Progenitor cell of endocrine pancreas (in vitro differentiated cells): Measurements from ENCODE around the gene KCNH1. TPM values are rescaled to one million over a fixed set of nuclear protein-coding genes. Genes with fewer than 3 reads are reported as not detected.

Experiments
- DNase-seq: peaks from one replicate; pipeline ENCODE4 v3.0.0; 2021; ENCODE audit warnings: low spot score; ENCODE audit not compliant: unreplicated experiment
- H3K27ac Mint-ChIP-seq: 2 replicates; pipeline ENCODE4 v1.8.0; 2021; ENCODE audit warnings: mild to moderate bottlenecking, moderate library complexity, mixed read lengths
- H3K27me3 Mint-ChIP-seq: 2 replicates; pipeline ENCODE4 v1.8.0; 2021; ENCODE audit warnings: mixed read lengths
- H3K36me3 Mint-ChIP-seq: 2 replicates; pipeline ENCODE4 v1.8.0; 2022; ENCODE audit warnings: mixed read lengths; ENCODE audit not compliant: insufficient read depth
- H3K4me1 Mint-ChIP-seq: 2 replicates; pipeline ENCODE4 v1.8.0; 2021; ENCODE audit warnings: low read depth, mixed read lengths
- H3K4me3 Mint-ChIP-seq: 2 replicates; pipeline ENCODE4 v1.8.0; 2021; ENCODE audit warnings: low read depth, mild to moderate bottlenecking, moderate library complexity, mixed read lengths
- H3K9me3 Mint-ChIP-seq: 2 replicates; pipeline ENCODE4 v1.8.0; 2021; ENCODE audit warnings: low read depth, mixed read lengths
- total RNA-seq: library from RNA; stranded (reverse); gene quantifications from 2 replicates; pipeline ENCODE4 v1.2.1, GENCODE V29; 2021
- TF ChIP-seq, protein P1 (sequence below): fragments of 200-600 bp; sonication (generic); IDR thresholded peaks from one replicate; pipeline ENCODE4 v1.5.0; 2021; ENCODE audit warnings: antibody characterized with exemption, mild to moderate bottlenecking; ENCODE audit not compliant: unreplicated experiment

Gene KCNH1
- total RNA-seq, 1 donor from 2014 or later: 0.38 TPM

DNA sequence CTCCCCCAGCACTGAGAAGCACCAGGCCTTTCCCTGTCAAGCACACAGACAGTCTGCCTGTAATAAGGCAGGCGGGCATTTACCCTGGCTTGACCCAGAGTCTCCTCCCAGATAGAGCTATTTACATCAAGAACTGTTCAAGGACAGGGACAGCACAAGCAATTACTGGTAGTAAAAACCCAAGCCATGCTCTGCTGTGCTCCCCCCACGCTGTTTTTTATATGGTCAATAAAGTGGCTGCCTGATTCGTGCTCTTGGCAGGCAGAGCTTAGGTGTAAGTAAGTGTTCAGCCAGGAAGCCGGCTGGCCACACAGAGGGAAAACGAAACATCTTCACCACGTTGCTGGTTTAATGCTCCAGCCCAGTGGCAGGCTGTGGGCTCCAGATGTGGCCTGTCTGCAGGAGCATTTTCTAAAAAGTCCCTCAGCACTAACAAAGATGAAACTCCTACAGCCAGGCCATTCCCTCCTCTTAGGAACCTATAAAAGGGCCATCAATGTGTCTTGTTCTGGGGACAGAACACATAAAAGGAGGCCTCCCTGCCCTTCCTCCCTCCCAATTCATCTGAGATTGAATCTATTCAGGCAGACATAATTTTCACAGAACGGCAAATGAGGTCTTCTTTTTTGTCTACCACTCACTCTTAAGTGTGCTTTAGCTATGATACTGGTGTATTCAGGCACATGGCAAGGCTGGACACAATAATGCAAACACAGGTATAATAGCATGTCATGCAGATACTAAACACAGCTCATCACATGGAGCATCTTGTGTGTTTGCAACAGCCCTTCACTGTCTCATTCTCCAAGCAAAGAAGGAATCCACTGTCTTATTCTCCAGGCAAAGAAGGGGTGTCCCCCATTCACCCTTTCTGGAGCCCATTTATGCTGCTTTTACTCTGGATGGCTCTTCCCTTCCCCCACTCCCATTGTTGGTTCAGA, 426.4 kb downstream of the KCNH1 start:
- H3K27me3 Mint-ChIP-seq: no peaks in the 10 kb centered on the region
- TF ChIP-seq, protein P1, sequence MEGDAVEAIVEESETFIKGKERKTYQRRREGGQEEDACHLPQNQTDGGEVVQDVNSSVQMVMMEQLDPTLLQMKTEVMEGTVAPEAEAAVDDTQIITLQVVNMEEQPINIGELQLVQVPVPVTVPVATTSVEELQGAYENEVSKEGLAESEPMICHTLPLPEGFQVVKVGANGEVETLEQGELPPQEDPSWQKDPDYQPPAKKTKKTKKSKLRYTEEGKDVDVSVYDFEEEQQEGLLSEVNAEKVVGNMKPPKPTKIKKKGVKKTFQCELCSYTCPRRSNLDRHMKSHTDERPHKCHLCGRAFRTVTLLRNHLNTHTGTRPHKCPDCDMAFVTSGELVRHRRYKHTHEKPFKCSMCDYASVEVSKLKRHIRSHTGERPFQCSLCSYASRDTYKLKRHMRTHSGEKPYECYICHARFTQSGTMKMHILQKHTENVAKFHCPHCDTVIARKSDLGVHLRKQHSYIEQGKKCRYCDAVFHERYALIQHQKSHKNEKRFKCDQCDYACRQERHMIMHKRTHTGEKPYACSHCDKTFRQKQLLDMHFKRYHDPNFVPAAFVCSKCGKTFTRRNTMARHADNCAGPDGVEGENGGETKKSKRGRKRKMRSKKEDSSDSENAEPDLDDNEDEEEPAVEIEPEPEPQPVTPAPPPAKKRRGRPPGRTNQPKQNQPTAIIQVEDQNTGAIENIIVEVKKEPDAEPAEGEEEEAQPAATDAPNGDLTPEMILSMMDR: no peak
- no peak overlapping the region for H3K27ac Mint-ChIP-seq
- H3K36me3 Mint-ChIP-seq: no peaks in the 10 kb centered on the region
- no peaks in the 10 kb centered on the region for H3K9me3 Mint-ChIP-seq
- H3K4me3 Mint-ChIP-seq: no peak overlapping the region
- DNase-seq: no peak
- H3K4me1 Mint-ChIP-seq: no peaks in the 10 kb centered on the region

DNA sequence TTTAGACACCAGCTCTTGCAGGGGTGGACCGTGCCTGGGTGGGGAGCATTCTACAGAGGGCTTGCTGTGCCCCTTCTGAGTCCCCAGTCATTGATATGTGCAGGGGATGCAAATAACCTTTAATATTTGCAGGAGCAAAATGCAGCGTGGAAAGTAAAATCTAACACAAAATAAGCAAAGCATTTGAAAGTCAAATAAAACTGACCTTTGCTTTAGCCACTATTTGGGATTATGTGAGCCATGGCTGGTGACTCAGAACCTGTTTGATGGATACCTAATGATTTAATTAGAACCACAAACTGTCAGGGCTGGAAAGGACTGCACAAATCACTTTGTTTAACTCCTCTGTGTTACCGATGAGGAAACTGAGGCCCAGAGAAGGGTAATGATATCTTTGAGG, 427.7 kb downstream of the KCNH1 start:
- no peak overlapping the region for H3K4me3 Mint-ChIP-seq
- H3K27ac Mint-ChIP-seq: no peak overlapping the region
- TF ChIP-seq, protein P1: no peak
- no peak for DNase-seq
- no peaks in the 10 kb centered on the region for H3K9me3 Mint-ChIP-seq
- peaks cover 2% of the 10 kb centered on the region for H3K36me3 Mint-ChIP-seq
- no peaks in the 10 kb centered on the region for H3K4me1 Mint-ChIP-seq
- H3K27me3 Mint-ChIP-seq: no peaks in the 10 kb centered on the region

DNA sequence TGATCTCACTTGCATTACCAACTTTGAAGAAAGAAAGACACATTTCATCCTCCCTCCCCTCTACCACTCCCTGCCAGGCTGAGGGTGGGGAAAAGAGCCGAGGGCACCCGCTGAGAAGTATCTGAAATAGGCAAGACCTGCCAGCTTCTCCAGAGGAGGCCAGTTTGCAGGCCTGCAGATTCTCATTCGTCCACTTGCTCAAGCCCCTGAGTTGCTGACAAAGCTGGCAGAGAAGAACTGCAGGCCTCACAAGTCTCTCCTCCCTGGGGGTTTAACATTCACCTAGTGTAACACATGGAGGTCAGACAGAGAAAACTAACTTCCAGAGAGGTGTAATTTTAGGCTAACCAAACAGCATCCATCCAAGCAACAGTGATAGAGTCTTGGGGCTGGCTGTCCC, 428.9 kb downstream of the KCNH1 start:
- Mint-ChIP-seq H3K9me3 (no peaks in the 10 kb centered on the region), H3K4me1 (peaks cover 1% of the 10 kb centered on the region), H3K27me3 (no peaks in the 10 kb centered on the region), H3K4me3 (no peak overlapping the region), H3K27ac (no peak overlapping the region), H3K36me3 (peaks cover 2% of the 10 kb centered on the region)
- TF ChIP-seq, protein P1: no peak
- DNase-seq: no peak

DNA sequence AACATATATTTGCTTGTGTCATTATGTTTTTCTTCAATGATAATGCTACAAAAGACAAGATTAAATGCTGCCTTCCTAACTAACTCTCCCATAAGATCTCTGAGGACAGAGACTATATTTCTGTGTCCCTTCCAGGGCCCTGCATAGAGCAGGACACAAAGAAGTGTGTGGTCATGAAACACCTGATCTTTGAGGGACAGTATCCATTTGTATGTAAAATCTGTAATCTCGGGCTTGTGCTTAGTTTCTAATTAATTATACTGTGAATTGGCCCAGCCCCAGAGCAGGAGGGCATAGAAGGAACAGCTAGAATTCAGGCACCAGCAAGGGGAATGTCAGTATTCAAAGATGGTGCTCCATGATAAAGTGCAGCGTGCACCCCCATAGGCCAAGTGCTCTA, 430.4 kb downstream of the KCNH1 start:
- TF ChIP-seq, protein P1: no peak
- Mint-ChIP-seq H3K9me3 (no peaks in the 10 kb centered on the region), H3K27ac (no peak overlapping the region), H3K4me3 (no peak overlapping the region), H3K27me3 (no peaks in the 10 kb centered on the region), H3K4me1 (peaks cover 1% of the 10 kb centered on the region), H3K36me3 (peaks cover 2% of the 10 kb centered on the region)
- no peak for DNase-seq

DNA sequence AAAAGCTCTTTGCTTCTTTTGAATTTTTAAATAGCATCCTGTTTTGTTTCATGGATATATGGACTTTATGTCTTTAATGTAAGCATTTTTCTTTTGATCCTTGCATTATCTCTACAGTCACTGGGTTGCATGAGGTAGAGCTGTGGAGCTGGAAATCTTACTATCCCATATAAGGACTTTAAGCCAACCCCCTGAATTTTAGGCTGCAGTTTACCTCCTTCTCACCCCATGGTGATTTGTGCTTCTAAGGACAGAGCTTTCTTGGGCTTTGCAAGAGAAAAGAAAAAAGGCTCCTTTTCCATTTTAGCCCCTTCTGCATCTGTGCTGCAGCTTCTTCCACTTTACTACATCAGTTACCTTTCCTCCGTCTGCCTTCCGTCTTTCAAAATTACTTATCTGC, 431.4 kb downstream of the KCNH1 start:
- H3K27me3 Mint-ChIP-seq: no peaks in the 10 kb centered on the region
- H3K4me3 Mint-ChIP-seq: no peak overlapping the region
- DNase-seq: no peak
- TF ChIP-seq, protein P1: no peak
- peaks cover 1% of the 10 kb centered on the region for H3K4me1 Mint-ChIP-seq
- no peak overlapping the region for H3K27ac Mint-ChIP-seq
- peaks cover 2% of the 10 kb centered on the region for H3K36me3 Mint-ChIP-seq
- no peaks in the 10 kb centered on the region for H3K9me3 Mint-ChIP-seq
